NCI-H1048 (cell line): ENCODE results near the gene NXF3.
"Not testable (repeated sequence)": the region's sequence is repeated elsewhere in the genome, so short reads cannot be mapped to it uniquely, and the experiment has no call there.

ENCODE experiments used
- DNase-seq: peaks from one replicate; lab custom pipeline; 2025; lab: John Stamatoyannopoulos, UW

NXF3 gene

DNA sequence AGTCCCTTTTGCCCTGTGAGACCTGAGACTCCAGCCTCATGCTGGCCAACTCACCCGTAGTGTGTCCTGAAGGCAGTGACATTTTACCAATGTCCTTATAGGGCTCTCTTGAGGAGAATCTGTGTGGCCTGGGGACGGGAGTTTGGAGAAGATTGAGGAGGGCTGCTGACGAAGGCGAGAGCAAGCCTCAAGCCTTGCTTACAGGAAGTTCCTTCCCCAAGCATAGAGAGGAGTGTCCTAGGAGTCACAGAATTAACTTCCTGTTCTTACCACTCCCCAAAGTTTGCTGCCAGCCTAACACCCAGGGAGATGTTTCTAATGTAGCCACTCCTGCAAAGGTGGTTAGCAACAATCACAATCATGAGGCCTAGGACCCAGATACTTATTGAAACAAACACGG lies at the start of gene NXF3:
TSS of gene NXF3 (minus strand) at position 202 of the 400 bp plus-strand sequence. CDS start at position 82, 120 bp downstream.
- no peak for DNase-seq

DNA sequence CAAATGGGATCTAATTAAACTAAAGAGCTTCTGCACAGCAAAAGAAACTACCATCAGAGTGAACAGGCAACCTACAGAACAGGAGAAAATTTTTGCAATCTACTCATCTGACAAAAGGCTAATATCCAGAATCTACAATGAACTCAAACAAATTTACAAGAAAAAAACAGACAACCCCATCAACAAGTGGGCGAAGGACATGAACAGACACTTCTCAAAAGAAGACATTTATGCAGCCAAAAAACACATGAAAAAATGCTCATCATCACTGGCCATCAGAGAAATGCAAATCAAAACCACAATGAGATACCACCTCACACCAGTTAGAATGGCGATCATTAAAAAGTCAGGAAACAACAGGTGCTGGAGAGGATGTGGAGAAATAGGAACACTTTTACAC lies 43.6 kb upstream of the NXF3 start:
- not testable (repeated sequence) for DNase-seq

DNA sequence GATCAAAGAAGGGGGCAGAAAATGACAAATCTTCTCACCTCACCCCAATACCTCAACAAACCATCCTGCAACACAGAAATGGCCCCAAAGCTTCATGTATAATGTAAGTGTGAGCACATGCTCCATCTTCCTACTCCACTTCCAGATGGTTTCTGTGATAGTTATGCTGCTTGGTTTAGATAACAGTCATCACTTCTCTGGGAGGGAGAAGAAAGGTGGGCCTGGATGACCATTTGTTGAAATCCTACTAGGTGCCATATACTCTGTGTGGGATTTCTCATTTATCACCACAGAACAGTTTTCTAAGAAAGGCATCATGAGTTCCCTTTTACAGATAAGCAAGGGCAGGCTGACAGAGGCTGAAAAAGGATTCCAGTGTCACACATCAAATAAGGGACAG lies 31.3 kb upstream of the NXF3 start:
- no peak for DNase-seq

DNA sequence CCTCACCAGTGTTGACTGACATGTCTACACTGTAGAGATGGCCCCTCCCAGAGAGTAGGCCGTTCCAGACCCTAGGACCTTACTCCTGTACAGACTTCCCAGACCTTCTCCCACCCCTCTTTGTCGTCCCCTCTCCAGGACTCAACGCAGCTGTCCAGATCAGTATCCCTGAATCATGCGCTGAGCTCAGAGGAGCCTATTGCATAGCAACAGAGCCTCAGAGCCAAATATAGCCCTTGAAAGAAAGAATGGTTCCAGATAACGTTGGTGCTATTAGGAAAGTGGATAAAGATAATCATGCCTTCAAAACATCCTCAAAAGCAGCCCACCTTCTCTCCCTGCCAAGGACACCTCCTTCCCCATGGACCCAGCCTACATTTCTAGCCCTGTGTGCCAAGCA lies 27.8 kb upstream of the NXF3 start:
- DNase-seq: no peak

DNA sequence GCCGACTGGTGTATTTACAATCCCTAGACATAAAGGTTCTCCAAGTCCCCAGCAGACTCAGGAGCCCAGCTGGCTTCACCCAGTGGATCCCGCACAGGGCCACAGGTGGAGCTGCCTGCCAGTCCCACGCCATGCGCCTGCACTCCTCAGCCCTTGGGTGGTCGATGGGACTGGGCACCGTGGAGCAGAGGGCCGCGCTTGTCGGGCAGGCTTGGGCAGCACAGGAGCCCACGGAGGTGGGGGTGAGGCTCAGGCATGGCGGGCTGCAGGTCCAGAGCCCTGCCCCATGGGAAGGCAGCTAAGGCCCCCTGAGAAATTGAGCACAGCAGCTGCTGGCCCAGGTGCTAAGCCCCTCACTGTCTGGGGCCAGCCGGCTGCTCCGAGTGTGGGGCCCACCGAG lies 24.0 kb upstream of the NXF3 start:
- not testable (repeated sequence) for DNase-seq

DNA sequence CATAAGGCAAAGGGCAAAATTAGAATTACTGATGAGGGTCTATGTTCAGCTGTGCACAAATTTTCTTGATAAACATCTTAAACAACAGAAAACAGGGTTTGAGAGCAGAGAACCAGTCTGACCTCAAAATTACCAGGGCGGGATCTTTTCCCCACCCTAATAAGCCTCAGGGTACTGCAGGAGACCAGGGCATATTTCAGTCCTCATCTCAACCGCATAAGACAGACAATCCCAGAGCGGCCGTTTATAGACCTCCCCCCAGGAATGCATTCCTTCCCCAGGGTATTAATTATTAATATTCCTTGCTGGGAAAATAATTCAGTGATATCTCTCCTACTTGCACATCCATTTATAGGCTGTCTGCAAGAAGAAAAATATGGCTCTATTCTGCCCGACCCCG lies 16.6 kb upstream of the NXF3 start:
- not testable (repeated sequence) for DNase-seq

DNA sequence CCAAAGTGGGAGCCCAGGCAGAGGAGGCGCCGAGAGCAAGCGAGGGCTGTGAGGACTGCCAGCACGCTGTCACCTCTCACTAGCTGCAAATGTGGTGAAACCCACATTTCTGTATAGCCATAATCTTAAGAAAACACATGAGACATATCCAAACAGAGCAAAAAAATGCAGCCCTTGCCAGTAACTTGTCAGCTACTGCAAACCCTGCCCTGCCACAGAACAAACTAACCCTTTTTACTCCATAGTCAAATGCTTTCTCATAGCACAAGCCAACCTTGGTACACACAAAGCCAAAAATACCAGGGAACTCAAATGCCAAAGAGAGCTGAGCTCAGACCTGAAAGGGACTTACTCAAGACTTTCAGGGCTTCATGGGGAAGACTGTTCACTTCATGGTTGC lies 14.9 kb upstream of the NXF3 start:
- no peak for DNase-seq

DNA sequence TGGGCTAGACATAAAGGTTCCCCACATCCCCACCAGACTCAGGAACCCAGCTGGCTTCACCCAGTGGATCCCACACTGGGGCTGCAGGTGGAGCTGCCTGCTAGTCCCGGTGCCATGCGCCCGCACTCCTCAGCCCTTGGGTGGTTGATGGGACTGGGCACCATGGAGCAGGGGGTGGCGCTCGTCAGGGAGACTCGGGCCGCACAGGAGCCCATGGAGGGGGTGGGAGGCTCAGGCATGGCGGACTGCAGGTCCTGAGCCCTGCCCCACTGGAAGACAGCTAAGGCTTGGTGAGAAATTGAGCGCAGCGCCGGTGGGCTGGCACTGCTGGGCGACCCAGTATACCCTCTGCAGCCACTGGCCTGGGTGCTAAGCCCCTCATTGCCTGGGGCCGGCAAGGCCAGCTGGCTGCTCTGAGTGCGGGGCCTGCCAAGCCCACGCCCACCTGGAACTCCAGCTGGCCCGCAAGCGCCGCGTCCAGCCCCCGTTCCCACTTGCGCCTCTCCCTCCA lies 14.3 kb upstream of the NXF3 start:
- DNase-seq: not testable (repeated sequence)

DNA sequence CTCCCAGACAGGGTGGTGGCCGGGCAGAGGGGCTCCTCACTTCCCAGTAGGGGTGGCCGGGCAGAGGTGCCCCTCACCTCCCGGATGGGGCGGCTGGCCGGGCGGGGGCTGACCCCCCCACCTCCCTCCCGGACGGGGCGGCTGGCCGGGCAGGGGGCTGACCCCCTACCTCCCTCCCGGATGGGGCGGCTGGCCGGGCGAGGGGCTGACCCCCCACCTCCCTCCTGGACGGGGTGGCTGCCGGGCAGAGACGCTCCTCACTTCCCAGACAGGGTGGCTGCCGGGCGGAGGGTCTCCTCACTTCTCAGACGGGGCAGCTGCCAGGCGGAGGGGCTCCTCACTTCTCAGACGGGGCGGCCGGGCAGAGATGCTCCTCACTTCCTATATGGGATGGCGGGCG lies 11.4 kb upstream of the NXF3 start:
- DNase-seq: not testable (repeated sequence)

DNA sequence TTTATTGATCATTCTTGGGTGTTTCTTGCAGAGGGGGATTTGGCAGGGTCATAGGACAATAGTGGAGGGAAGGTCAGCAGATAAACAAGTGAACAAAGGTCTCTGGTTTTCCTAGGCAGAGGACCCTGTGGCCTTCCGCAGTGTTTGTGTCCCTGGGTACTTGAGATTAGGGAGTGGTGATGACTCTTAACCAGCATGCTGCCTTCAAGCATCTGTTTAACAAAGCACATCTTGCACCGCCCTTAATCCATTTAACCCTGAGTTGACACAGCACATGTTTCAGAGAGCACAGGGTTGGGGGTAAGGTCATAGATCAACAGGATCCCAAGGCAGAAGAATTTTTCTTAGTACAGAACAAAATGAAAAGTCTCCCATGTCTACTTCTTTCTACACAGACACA lies 10.9 kb upstream of the NXF3 start:
- not testable (repeated sequence) for DNase-seq

DNA sequence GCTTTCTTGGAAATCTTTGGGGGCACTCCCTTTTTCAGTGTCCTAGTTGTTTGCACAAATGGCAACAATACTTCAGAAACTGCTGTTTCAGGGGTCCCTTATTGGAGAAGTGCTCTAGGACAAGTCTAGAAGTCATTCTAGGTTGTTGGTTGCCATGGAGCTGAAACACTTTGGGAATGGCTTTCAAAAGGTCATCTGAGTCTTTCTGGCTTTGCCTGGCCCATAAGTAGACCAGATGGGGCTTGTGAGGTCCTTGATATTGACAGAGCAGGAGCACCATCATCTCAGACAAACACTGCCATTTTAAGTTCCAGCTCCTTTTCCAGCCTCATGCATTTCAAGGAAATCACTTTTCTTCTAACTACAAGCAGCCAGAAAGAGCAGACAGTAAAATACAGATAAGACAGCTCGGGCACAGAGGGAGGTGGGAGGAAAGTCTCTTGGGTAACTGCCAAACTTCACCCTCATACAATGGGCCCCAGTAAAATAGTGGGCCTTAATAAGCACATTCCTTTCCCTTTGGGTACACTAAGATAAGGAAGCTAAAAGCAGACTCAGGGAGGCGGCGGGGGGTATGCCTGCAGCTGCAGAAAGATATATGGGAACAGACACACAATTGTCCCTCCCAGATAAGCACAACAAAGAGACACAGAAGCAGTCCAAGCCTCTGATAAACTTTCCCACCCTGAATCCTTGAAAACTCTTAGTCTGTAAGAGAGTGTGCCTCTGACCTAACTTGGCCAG lies 8.5 kb upstream of the NXF3 start:
- no peak for DNase-seq

DNA sequence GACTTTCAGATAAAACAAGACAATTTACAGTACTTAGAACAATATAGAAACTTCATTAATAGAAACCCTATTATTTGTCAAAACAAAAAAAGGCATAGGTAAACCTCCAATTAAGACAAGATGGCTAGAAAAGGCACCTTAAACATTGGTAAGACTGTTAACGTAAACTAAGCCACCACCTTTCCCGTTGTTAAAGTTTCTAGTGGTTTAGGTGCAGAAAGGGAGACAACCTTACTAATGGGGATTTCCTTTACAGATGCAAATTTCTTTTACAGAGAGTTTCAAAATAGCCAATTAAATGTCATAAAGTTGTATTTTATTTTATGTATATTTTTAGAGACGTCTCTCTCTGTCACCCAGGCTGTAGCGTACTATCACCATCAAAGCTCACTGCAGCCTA lies 7.5 kb upstream of the NXF3 start:
- no peak for DNase-seq

DNA sequence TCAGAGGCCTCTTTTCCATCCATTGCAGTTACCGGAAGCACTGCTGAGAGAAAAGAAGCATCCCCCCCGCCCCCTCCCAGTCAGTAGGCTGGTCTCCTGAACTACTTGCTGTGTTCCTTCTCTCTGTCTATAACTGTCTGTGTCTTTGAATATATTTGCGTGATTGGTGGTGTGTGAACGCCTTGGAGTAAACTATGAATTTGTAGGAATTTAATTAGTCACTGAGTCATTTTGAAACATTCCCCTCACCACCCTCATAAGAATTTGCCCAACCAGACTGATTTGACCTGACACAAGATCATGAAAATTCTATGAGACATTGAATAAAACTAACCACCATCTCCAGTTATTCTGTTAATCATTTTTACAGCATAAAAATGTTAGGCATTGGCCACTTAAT lies 6.7 kb upstream of the NXF3 start:
- no peak for DNase-seq

DNA sequence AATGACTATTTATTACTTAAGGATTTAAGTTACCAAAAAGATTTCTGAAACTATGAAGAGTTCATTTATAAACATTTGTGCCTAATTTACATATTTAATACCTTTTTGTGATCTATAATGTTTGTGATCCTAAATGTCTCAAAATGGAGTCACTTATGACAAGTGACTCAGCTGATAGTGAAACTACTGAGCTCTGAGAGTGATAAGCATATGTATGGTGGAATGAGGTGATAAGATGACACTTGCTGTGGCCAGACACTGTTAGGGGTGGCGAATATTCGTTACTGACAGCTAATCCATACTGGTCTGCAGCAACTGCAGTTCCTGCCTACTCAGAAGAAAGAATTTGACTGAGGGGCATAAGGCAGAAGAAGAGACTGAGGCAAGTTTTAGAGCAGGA lies 5.5 kb upstream of the NXF3 start:
- no peak for DNase-seq

DNA sequence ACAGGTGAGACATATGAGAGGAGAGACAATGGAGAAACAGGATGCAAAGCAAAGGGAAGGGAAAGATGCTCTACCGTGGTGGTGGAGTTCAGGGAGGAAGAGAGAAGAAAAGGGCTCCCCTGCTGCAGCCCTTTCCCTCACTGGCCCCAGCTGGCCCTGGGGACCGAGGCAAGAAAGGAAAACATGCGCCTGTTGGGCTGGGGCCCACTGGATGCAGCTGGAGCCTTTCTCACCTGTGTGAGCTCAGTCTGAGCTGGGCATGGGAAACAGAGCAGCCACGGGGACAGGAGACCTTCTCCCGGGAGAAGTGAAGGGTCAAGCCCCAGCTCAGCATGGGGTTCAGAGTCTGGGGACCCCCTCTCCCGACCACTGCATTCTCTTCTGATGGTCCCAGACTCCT lies 11.9 kb downstream of the NXF3 start:
- DNase-seq: no peak

DNA sequence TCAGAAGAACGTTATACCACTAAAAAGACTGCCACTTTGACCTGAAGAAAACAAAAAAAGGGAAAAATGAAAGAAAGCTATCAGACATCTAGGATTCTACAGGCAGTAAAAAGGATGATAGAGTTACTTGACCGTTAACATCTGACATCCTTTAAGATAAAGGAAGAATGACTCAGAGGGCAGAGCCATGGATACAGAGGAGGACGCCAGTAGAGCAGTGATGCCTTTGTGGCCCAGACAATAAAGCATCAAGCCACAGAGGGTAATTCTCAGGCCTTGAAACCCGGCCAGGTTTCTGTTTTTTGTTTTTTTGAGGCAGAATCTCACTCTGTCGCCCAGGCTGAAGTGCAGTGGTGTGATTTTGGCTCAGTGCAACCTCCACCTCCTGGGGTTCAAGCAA lies 19.5 kb downstream of the NXF3 start:
- no peak for DNase-seq

DNA sequence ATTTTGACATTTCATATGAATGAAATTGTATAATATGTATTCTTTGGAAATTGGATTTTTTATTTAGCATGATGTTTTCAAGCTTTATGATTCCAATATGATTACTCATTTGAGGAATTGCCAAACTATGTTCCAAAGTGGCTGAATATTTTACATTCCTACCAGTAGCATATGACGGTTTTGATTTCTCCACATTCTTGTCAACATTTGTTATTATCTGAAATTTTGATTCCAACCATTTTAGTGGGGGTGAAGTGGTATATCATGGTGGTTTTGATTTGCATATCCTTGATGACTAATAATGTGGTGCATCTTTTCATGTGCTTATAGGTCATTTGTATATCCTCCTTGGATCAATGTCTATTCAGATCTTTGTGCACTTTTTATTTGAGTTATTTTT lies 26.3 kb downstream of the NXF3 start:
- no peak for DNase-seq

DNA sequence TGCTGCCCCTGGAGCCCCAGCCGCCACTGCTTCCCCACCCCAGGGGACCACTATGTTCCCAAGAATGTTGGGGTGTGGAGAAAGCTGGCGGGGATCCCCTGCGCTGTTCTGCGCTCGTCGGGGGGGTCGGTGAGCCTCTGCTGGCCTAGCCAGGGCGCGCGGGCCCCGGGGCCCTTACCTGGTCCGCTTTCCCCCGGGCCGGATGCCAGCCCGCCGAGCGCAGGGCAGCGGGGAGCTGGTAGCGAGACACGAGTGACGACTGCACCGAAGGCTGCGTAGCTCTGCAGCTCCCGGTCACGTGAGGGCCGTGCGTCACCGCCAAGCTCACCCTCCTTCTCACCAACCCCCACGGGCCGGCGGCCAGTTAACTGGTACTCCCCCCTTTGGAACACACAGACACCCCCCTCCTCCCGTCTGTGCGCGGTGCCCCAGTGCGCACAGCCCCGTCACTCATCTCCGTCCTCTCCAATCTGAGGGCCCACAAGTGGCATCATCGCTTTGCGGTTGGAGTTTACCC lies 29.0 kb downstream of the NXF3 start, which contains the start of gene BEX1:
TSS of gene BEX1 (minus strand) at position 254 of the 517 bp plus-strand sequence. CDS start 897 bp downstream, outside the sequence.
- DNase-seq: no peak

DNA sequence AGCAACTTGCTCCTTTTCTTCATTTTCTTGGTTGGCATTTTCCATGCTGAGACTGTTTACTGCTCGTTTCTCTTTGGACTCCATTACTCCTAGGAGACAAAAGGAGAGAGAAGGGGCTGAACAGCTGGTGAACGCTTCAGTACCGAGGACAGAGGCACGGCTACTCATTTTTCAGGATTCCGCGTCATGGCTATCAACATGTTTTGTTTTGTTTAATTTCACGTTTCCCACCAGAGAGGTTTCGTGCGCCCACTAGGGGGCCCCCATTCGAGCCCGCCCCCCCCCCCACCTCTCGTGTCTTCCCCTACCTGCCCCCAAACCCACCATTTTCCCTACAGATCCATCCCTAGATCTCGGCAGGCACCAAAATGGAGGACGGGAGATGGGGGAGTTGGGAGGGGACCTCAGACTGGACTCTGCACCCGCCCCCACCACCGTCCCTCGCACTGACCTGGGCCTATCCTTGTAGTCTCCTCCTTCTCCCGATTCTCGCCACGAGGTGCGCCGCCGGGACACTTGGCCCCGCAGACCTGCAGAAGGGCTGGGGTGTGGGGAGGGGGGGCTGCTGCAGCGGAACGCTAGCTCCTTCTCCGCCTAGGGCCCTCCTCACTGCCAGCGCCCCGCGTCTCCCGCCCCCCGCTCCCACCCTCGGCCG lies 29.6 kb downstream of the NXF3 start:
- no peak for DNase-seq

- DNase-seq: no peak
Measured at GRCh38 chrX:103061486-103061885, 31.5 kb downstream of the NXF3 start.

DNA sequence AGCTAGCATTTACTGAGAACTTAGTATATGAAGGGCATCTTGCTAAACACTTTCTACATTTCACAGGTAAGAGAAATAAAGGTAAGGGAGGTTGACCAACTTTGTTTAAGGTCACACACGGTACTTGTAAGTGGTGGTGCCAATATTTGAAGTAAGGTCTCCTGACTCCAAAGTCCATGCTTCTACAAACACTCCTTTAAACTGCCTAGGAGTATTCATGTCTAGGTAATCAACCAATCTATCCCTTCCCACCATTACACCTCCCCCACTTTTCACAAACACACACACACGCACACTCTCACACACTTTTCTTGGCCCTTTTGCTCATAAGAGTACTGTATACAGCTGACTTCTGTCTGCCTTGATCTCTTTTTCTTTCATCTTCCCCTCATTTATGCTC lies 36.0 kb downstream of the NXF3 start:
- no peak for DNase-seq

- no peak for DNase-seq
Measured at GRCh38 chrX:103052625-103053024, 40.3 kb downstream of the NXF3 start.

DNA sequence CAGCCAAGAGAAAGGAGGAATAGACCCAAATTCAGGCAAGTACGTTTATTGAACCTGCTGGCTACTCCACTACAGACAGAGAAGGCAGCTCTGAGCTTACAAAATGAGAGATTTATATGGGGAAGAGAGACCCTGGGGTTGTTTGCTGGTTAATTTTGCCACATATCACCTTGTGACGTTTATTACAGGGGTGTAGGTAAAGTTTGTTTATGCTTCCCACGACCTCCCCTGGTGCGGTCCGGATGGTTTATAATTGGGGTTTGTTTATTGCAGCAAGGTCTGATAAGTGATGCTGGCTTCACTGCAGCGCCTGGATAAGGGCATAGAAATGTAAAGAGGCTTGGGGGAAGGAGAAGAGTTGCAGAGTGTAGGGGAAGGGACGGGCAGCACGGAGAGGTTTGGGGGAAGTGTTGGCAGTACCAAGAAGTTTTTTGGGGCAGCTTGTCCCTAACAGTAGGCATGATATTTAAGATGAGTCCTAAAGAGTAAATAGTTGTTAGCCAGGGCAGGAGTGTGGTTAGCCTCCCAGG lies 41.6 kb downstream of the NXF3 start:
- DNase-seq: no peak
